HL-60 (cell line): ENCODE data around the gene COL19A1.

Experiments
- CTCF ChIP-seq: IDR thresholded peaks from one replicate; pipeline ENCODE4 v1.5.1; 2011; ENCODE audit warnings: low read length, control low read depth, inconsistent platforms; ENCODE audit not compliant: insufficient read depth
- REST ChIP-seq: IDR thresholded peaks from 2 replicates; pipeline ENCODE4 v1.6.1; 2012; ENCODE audit warnings: low read depth; ENCODE audit not compliant: insufficient replicate concordance

GRCh38 chr6:69866770-69867638 is 648 bp downstream of the COL19A1 start:
- TF ChIP-seq CTCF = no peak
- no peak for TF ChIP-seq REST
